Stomach (tissue), 9 donors: ENCODE data around the gene ANKS1B. TPM values are rescaled to one million over a fixed set of nuclear protein-coding genes. Genes with fewer than 3 reads are reported as not detected.

Source experiments
- DNase-seq, 2 donors: peaks; one replicate each; pipeline versions ENCODE4 v3.0.0 to v3.0.0-alpha.2; 2013 to 2019
- H3K27ac ChIP-seq, 5 donors: fragments of 200-600 bp in 4 of 5; sonication (generic) in 4 of 5; one replicate each; pipeline ENCODE4 v1.5.1; 2013 to 2019; ENCODE audit warnings: mild to moderate bottlenecking in 1 of 5, moderate library complexity in 1 of 5
- H3K27me3 ChIP-seq, 3 donors: fragments of 200-600 bp; sonication (generic); one replicate each; pipeline ENCODE4 v1.5.1; 2017 to 2019; ENCODE audit warnings: mixed run types in 1 of 3
- H3K36me3 ChIP-seq, 4 donors: fragments of 200-600 bp; sonication (generic); 1 replicate in 3 of 4; 2 replicates in 1 of 4; pipeline ENCODE4 v1.5.1; 2016 to 2019
- H3K4me1 ChIP-seq, 4 donors: fragments of 200-600 bp; sonication (generic); one replicate each; pipeline ENCODE4 v1.5.1; 2016 to 2019
- H3K4me3 ChIP-seq, 4 donors: fragments of 200-600 bp; sonication (generic) in 3 of 4; one replicate each; pipeline ENCODE4 v1.5.1; 2016 to 2019; ENCODE audit warnings: mild to moderate bottlenecking in 1 of 4
- H3K9me3 ChIP-seq, 4 donors: fragments of 200-600 bp; sonication (generic); one replicate each; pipeline ENCODE4 v1.5.1; 2016 to 2019
- EP300 ChIP-seq: sonication (generic); formaldehyde crosslinking; IDR thresholded peaks from one replicate; pipeline ENCODE4 v1.6.1; 2017; ENCODE audit warnings: antibody characterized with exemption
- POLR2A ChIP-seq, 4 donors: fragments of 450-650 bp; IDR thresholded peaks; one replicate each; pipeline ENCODE4 v1.6.1; 2016; ENCODE audit warnings: antibody characterized with exemption in 4 of 4, control low read depth in 2 of 4, mild to moderate bottlenecking in 1 of 4, moderate library complexity in 1 of 4
- POLR2AphosphoS5 ChIP-seq, 3 donors: sonication (generic); formaldehyde crosslinking; IDR thresholded peaks; one replicate each; pipeline ENCODE4 v1.6.1; 2016; ENCODE audit warnings: antibody characterized with exemption in 3 of 3
- WGBS, 5 donors: extraction: QIAGEN DNeasy Blood & Tissue Kit in 3 of 5; methylation state at CpG; one replicate each; pipeline versions ENCODE4 v1.1.5 to v1.1.7; 2013 to 2018; 5-methylcytosine and 5-hydroxymethylcytosine counted together
- intact Hi-C: fragments of 100-400 bp; cut with DNase I; formaldehyde crosslinking; loops from one replicate; pipeline ENCODE4 v1.15.1; 2023; ENCODE audit warnings: low total_unique reads
- polyA plus RNA-seq, 3 donors: library from polyadenylated mRNA; stranded (reverse); fragments of 200-250 nt; gene quantifications; one replicate each; pipeline ENCODE4 v1.2.3, GENCODE V29; 2013
- total RNA-seq, 5 donors: library from RNA; depleted of rRNA; stranded (reverse); fragments of >200 nt; gene quantifications; one replicate each; pipeline versions ENCODE4 v1.1.0 to v1.2.3, GENCODE V29; 2014 to 2016
- TF ChIP-seq, protein P1 (sequence below), 7 experiments: fragments of 450-650 bp in 4 of 7; fragments of 200-600 bp in 3 of 7; sonication (generic) in 3 of 7; IDR thresholded peaks; one replicate each; pipeline ENCODE4 v1.5.1; 2016 to 2019; ENCODE audit warnings: antibody characterized with exemption in 7 of 7, control low read depth in 2 of 7, mild to moderate bottlenecking in 1 of 7
- donor health status: healthy with polysubstance abuse.
- donor health status: Bipolar disorder and iron deficiency.
- donor health status: healthy.

ANKS1B gene
- total and polyA plus RNA-seq, 8 donors, result 0.73 to 26.8 (median 2.2) TPM; not detected in 2

DNA sequence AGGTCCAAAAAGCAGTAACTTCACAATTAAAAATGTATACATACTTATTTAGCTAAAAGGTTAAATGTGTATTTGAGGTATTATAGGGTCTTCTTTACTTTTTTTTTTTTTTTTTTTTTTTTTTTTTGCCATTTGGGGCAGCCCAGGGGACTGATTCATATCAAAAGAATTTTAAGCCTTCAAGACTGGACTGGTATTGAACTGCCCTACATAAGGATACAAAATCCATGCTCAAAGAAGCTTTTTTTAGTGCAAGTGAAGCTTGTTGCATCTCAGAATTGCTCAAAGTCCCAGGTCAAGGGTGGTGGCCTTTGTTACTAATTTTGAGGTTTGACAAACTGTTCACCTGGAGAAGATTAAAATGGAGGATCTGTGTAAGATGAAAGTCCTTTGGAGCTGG lies 1215.7 kb downstream of the ANKS1B start:
- TF ChIP-seq POLR2A (IDR thresholded peaks at IDR 0.05) (no peak), EP300 (no peak), POLR2AphosphoS5 (IDR thresholded peaks at IDR 0.05) (no peak)
- TF ChIP-seq, protein P1, sequence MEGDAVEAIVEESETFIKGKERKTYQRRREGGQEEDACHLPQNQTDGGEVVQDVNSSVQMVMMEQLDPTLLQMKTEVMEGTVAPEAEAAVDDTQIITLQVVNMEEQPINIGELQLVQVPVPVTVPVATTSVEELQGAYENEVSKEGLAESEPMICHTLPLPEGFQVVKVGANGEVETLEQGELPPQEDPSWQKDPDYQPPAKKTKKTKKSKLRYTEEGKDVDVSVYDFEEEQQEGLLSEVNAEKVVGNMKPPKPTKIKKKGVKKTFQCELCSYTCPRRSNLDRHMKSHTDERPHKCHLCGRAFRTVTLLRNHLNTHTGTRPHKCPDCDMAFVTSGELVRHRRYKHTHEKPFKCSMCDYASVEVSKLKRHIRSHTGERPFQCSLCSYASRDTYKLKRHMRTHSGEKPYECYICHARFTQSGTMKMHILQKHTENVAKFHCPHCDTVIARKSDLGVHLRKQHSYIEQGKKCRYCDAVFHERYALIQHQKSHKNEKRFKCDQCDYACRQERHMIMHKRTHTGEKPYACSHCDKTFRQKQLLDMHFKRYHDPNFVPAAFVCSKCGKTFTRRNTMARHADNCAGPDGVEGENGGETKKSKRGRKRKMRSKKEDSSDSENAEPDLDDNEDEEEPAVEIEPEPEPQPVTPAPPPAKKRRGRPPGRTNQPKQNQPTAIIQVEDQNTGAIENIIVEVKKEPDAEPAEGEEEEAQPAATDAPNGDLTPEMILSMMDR (IDR thresholded peaks at IDR 0.05), result no peak

DNA sequence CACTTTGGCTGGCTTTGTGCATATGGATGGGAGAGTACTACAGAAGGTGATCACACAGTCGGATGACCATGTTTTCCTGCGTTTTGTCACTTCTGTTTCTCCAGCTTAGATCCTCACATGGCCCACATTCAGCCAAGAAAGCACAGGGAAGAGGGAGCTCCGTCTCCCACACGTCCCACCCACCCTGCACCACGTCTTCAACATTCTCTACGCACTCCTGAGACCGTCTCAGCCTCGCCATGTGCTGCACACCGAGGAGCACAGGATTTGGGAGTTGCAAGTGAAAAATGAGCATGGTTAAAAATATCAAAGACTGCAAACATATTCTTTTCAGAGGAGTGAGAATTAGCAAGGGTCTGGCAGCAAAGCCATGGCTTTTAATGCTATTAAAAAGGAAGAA lies 1217.5 kb downstream of the ANKS1B start:
- Histone ChIP-seq H3K4me1 (no peaks in the 10 kb centered on the region), H3K36me3 (no peaks in the 10 kb centered on the region), H3K27ac (no peak overlapping the region), H3K9me3 (no peaks in the 10 kb centered on the region), H3K27me3 (no peaks in the 10 kb centered on the region), H3K4me3 (no peak overlapping the region)
- intact Hi-C loops, result no loop called here
- no peak for DNase-seq
- TF ChIP-seq POLR2AphosphoS5 (IDR thresholded peaks at IDR 0.05), result no peak
- no peak for TF ChIP-seq EP300
- TF ChIP-seq POLR2A (IDR thresholded peaks at IDR 0.05), result no peak
- TF ChIP-seq, protein P1 (IDR thresholded peaks at IDR 0.05), result no peak
- 78 to 83% (median 80%) methylated on average over 9 of the region's 9 CpGs for WGBS, 5 donors

More for the DNA sequence above, 1215.7 kb downstream of the ANKS1B start:
- no peaks in the 10 kb centered on the region for H3K9me3 ChIP-seq
- H3K27me3 ChIP-seq, result no peaks in the 10 kb centered on the region
- DNase-seq, result no peak
- H3K27ac ChIP-seq, result no peak overlapping the region
- intact Hi-C loops, result no loop called here
- no peaks in the 10 kb centered on the region for H3K4me1 ChIP-seq
- H3K36me3 ChIP-seq, result no peaks in the 10 kb centered on the region
- H3K4me3 ChIP-seq, result no peak overlapping the region

GRCh38 chr12:98763656-98764055 lies 1221.1 kb downstream of the ANKS1B start:
- 85 to 93% (median 92%) methylated on average over 4 of the region's 4 CpGs for WGBS, 5 donors
- intact Hi-C loops, result no loop called here
- Histone ChIP-seq H3K36me3 (no peaks in the 10 kb centered on the region), H3K4me1 (no peaks in the 10 kb centered on the region), H3K27me3 (no peaks in the 10 kb centered on the region), H3K27ac (no peak overlapping the region), H3K4me3 (no peak overlapping the region), H3K9me3 (no peaks in the 10 kb centered on the region)
- TF ChIP-seq, protein P1 (IDR thresholded peaks at IDR 0.05), result no peak
- TF ChIP-seq POLR2A (IDR thresholded peaks at IDR 0.05), result no peak
- no peak for TF ChIP-seq EP300
- no peak for TF ChIP-seq POLR2AphosphoS5 (IDR thresholded peaks at IDR 0.05)
- no peak for DNase-seq

DNA sequence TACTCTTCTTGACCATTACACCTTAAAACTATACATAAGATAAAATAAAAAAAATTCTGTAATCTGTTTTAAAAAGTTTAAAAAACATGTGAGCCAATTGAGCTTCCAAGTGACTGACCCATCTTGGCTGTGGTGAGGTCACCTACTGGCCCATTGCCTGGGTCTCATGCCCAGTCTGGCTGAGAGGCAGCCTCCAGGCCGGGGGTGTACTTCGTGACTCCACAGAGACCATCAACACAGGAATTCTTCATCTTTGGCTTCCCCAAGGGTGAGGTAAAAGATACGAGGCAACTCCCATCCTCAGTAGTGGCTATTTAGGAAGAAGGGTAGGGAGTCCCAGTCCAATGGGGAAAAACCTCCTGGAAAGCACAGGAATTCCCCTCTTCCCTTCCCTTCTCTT lies 1226.4 kb downstream of the ANKS1B start:
- no peak overlapping the region for H3K4me3 ChIP-seq
- no peak overlapping the region for H3K27ac ChIP-seq
- WGBS, 5 donors, result 46 to 84% (median 75%) methylated on average over 3 of the region's 3 CpGs
- H3K4me1 ChIP-seq, result no peaks in the 10 kb centered on the region
- intact Hi-C loops, result no loop called here
- DNase-seq, result no peak
- no peaks in the 10 kb centered on the region for H3K27me3 ChIP-seq
- TF ChIP-seq POLR2A (IDR thresholded peaks at IDR 0.05), result no peak
- TF ChIP-seq POLR2AphosphoS5 (IDR thresholded peaks at IDR 0.05), result no peak
- no peak for TF ChIP-seq EP300
- TF ChIP-seq, protein P1 (IDR thresholded peaks at IDR 0.05), result no peak
- H3K9me3 ChIP-seq, result no peaks in the 10 kb centered on the region
- H3K36me3 ChIP-seq, result no peaks in the 10 kb centered on the region
